Measurements from ENCODE around the gene HMGN3.

The HMGN3 gene

GRCh38 chr6:79189760-79190350 is 44.6 kb downstream of the HMGN3 start:
- no peaks in the 10 kb centered on the region for H3K27me3 ChIP-seq (replicated peaks; ENCODE audit: control insufficient read depth, insufficient read depth, low read length, poor library complexity, severe bottlenecking)
- no peaks in the 10 kb centered on the region for H3K9me3 ChIP-seq (ENCODE audit: control insufficient read depth, low read length)
- H3K27ac ChIP-seq (ENCODE audit: insufficient read depth, low read length, poor library complexity, severe bottlenecking) = no peak overlapping the region
- no peak overlapping the region for H3K4me3 ChIP-seq (ENCODE audit: insufficient read depth, low read depth, low read length, poor library complexity, severe bottlenecking)
- H3K36me3 ChIP-seq (ENCODE audit: control insufficient read depth, insufficient read depth, low read length) = no peaks in the 10 kb centered on the region
- DNase-seq = no peak
- no peaks in the 10 kb centered on the region for H3K4me1 ChIP-seq (ENCODE audit: control insufficient read depth, insufficient read depth, low read length, poor library complexity, severe bottlenecking)

- Histone ChIP-seq H3K4me1 (ENCODE audit: control insufficient read depth, insufficient read depth, low read length, poor library complexity, severe bottlenecking) (no peaks in the 10 kb centered on the region), H3K36me3 (ENCODE audit: control insufficient read depth, insufficient read depth, low read length) (no peaks in the 10 kb centered on the region)
Measured at GRCh38 chr6:79188885-79189480, 45.5 kb downstream of the HMGN3 start.

GRCh38 chr6:79188107-79188506 is 46.4 kb downstream of the HMGN3 start:
- H3K27ac ChIP-seq (ENCODE audit: insufficient read depth, low read length, poor library complexity, severe bottlenecking) = no peak overlapping the region
- no peak overlapping the region for H3K4me3 ChIP-seq (ENCODE audit: insufficient read depth, low read depth, low read length, poor library complexity, severe bottlenecking)
- no peaks in the 10 kb centered on the region for H3K9me3 ChIP-seq (ENCODE audit: control insufficient read depth, low read length)
- H3K27me3 ChIP-seq (replicated peaks; ENCODE audit: control insufficient read depth, insufficient read depth, low read length, poor library complexity, severe bottlenecking) = no peaks in the 10 kb centered on the region
- no peaks in the 10 kb centered on the region for H3K36me3 ChIP-seq (ENCODE audit: control insufficient read depth, insufficient read depth, low read length)
- DNase-seq = no peak
- H3K4me1 ChIP-seq (ENCODE audit: control insufficient read depth, insufficient read depth, low read length, poor library complexity, severe bottlenecking) = no peaks in the 10 kb centered on the region

More at GRCh38 chr6:79188885-79189480, 45.5 kb downstream of the HMGN3 start:
- no peak overlapping the region for H3K4me3 ChIP-seq (ENCODE audit: insufficient read depth, low read depth, low read length, poor library complexity, severe bottlenecking)
- DNase-seq = no peak
- no peak overlapping the region for H3K27ac ChIP-seq (ENCODE audit: insufficient read depth, low read length, poor library complexity, severe bottlenecking)
- no peaks in the 10 kb centered on the region for H3K27me3 ChIP-seq (replicated peaks; ENCODE audit: control insufficient read depth, insufficient read depth, low read length, poor library complexity, severe bottlenecking)
- H3K9me3 ChIP-seq (ENCODE audit: control insufficient read depth, low read length) = no peaks in the 10 kb centered on the region

- H3K9me3 ChIP-seq (ENCODE audit: control insufficient read depth, low read length) = no peaks in the 10 kb centered on the region
- H3K36me3 ChIP-seq (ENCODE audit: control insufficient read depth, insufficient read depth, low read length) = no peaks in the 10 kb centered on the region
- no peaks in the 10 kb centered on the region for H3K4me1 ChIP-seq (ENCODE audit: control insufficient read depth, insufficient read depth, low read length, poor library complexity, severe bottlenecking)
- no peaks in the 10 kb centered on the region for H3K27me3 ChIP-seq (replicated peaks; ENCODE audit: control insufficient read depth, insufficient read depth, low read length, poor library complexity, severe bottlenecking)
- H3K27ac ChIP-seq (ENCODE audit: insufficient read depth, low read length, poor library complexity, severe bottlenecking) = no peak overlapping the region
- no peak for DNase-seq
- no peak overlapping the region for H3K4me3 ChIP-seq (ENCODE audit: insufficient read depth, low read depth, low read length, poor library complexity, severe bottlenecking)
Measured at GRCh38 chr6:79186564-79186963, 47.9 kb downstream of the HMGN3 start.

GRCh38 chr6:79184641-79185040 is 49.8 kb downstream of the HMGN3 start:
- no peaks in the 10 kb centered on the region for H3K27me3 ChIP-seq (replicated peaks; ENCODE audit: control insufficient read depth, insufficient read depth, low read length, poor library complexity, severe bottlenecking)
- DNase-seq = no peak
- H3K9me3 ChIP-seq (ENCODE audit: control insufficient read depth, low read length) = no peaks in the 10 kb centered on the region
- no peak overlapping the region for H3K4me3 ChIP-seq (ENCODE audit: insufficient read depth, low read depth, low read length, poor library complexity, severe bottlenecking)
- H3K27ac ChIP-seq (ENCODE audit: insufficient read depth, low read length, poor library complexity, severe bottlenecking) = no peak overlapping the region
- H3K4me1 ChIP-seq (ENCODE audit: control insufficient read depth, insufficient read depth, low read length, poor library complexity, severe bottlenecking) = no peaks in the 10 kb centered on the region
- H3K36me3 ChIP-seq (ENCODE audit: control insufficient read depth, insufficient read depth, low read length) = no peaks in the 10 kb centered on the region

- H3K36me3 ChIP-seq (ENCODE audit: control insufficient read depth, insufficient read depth, low read length) = no peaks in the 10 kb centered on the region
- DNase-seq = no peak
- H3K4me1 ChIP-seq (ENCODE audit: control insufficient read depth, insufficient read depth, low read length, poor library complexity, severe bottlenecking) = no peaks in the 10 kb centered on the region
- no peak overlapping the region for H3K27ac ChIP-seq (ENCODE audit: insufficient read depth, low read length, poor library complexity, severe bottlenecking)
- no peaks in the 10 kb centered on the region for H3K9me3 ChIP-seq (ENCODE audit: control insufficient read depth, low read length)
- H3K4me3 ChIP-seq (ENCODE audit: insufficient read depth, low read depth, low read length, poor library complexity, severe bottlenecking) = no peak overlapping the region
- no peaks in the 10 kb centered on the region for H3K27me3 ChIP-seq (replicated peaks; ENCODE audit: control insufficient read depth, insufficient read depth, low read length, poor library complexity, severe bottlenecking)
Measured at GRCh38 chr6:79184086-79184485, 50.4 kb downstream of the HMGN3 start.

- no peaks in the 10 kb centered on the region for H3K4me1 ChIP-seq (ENCODE audit: control insufficient read depth, insufficient read depth, low read length, poor library complexity, severe bottlenecking)
- no peaks in the 10 kb centered on the region for H3K27me3 ChIP-seq (replicated peaks; ENCODE audit: control insufficient read depth, insufficient read depth, low read length, poor library complexity, severe bottlenecking)
- no peak for DNase-seq
- H3K9me3 ChIP-seq (ENCODE audit: control insufficient read depth, low read length) = no peaks in the 10 kb centered on the region
- no peak overlapping the region for H3K27ac ChIP-seq (ENCODE audit: insufficient read depth, low read length, poor library complexity, severe bottlenecking)
- no peak overlapping the region for H3K4me3 ChIP-seq (ENCODE audit: insufficient read depth, low read depth, low read length, poor library complexity, severe bottlenecking)
- H3K36me3 ChIP-seq (ENCODE audit: control insufficient read depth, insufficient read depth, low read length) = no peaks in the 10 kb centered on the region
Measured at GRCh38 chr6:79180052-79180451, 54.4 kb downstream of the HMGN3 start.

GRCh38 chr6:79173378-79173777 is 61.1 kb downstream of the HMGN3 start:
- Histone ChIP-seq H3K9me3 (ENCODE audit: control insufficient read depth, low read length) (no peaks in the 10 kb centered on the region), H3K36me3 (ENCODE audit: control insufficient read depth, insufficient read depth, low read length) (no peaks in the 10 kb centered on the region), H3K27me3 (replicated peaks; ENCODE audit: control insufficient read depth, insufficient read depth, low read length, poor library complexity, severe bottlenecking) (no peaks in the 10 kb centered on the region), H3K4me3 (ENCODE audit: insufficient read depth, low read depth, low read length, poor library complexity, severe bottlenecking) (no peak overlapping the region), H3K4me1 (ENCODE audit: control insufficient read depth, insufficient read depth, low read length, poor library complexity, severe bottlenecking) (no peaks in the 10 kb centered on the region), H3K27ac (ENCODE audit: insufficient read depth, low read length, poor library complexity, severe bottlenecking) (no peak overlapping the region)
- DNase-seq = no peak

- no peaks in the 10 kb centered on the region for H3K36me3 ChIP-seq (ENCODE audit: control insufficient read depth, insufficient read depth, low read length)
- DNase-seq = no peak
- H3K4me3 ChIP-seq (ENCODE audit: insufficient read depth, low read depth, low read length, poor library complexity, severe bottlenecking) = no peak overlapping the region
- H3K4me1 ChIP-seq (ENCODE audit: control insufficient read depth, insufficient read depth, low read length, poor library complexity, severe bottlenecking) = no peaks in the 10 kb centered on the region
- no peaks in the 10 kb centered on the region for H3K9me3 ChIP-seq (ENCODE audit: control insufficient read depth, low read length)
- H3K27me3 ChIP-seq (replicated peaks; ENCODE audit: control insufficient read depth, insufficient read depth, low read length, poor library complexity, severe bottlenecking) = no peaks in the 10 kb centered on the region
- H3K27ac ChIP-seq (ENCODE audit: insufficient read depth, low read length, poor library complexity, severe bottlenecking) = no peak overlapping the region
Measured at GRCh38 chr6:79170959-79171358, 63.5 kb downstream of the HMGN3 start.

GRCh38 chr6:79170431-79170830 is 64.1 kb downstream of the HMGN3 start:
- H3K27ac ChIP-seq (ENCODE audit: insufficient read depth, low read length, poor library complexity, severe bottlenecking) = no peak overlapping the region
- no peaks in the 10 kb centered on the region for H3K27me3 ChIP-seq (replicated peaks; ENCODE audit: control insufficient read depth, insufficient read depth, low read length, poor library complexity, severe bottlenecking)
- H3K4me1 ChIP-seq (ENCODE audit: control insufficient read depth, insufficient read depth, low read length, poor library complexity, severe bottlenecking) = no peaks in the 10 kb centered on the region
- H3K4me3 ChIP-seq (ENCODE audit: insufficient read depth, low read depth, low read length, poor library complexity, severe bottlenecking) = no peak overlapping the region
- H3K36me3 ChIP-seq (ENCODE audit: control insufficient read depth, insufficient read depth, low read length) = no peaks in the 10 kb centered on the region
- H3K9me3 ChIP-seq (ENCODE audit: control insufficient read depth, low read length) = no peaks in the 10 kb centered on the region
- DNase-seq = no peak
